HCT116 (cell line): ENCODE data around the gene LEKR1. TPM values are rescaled to one million over a fixed set of nuclear protein-coding genes. Genes with fewer than 3 reads are reported as not detected.

Source experiments
- ATAC-seq: fragments of 200-7000 bp; cut with Tn5 transposase; 2 replicates; pipeline ENCODE4 v1.9.1; 2020; ENCODE audit warnings: mild to moderate bottlenecking, moderate library complexity
- BruUV-seq: library from RNA; stranded (reverse); fragments of 400-500 nt; replicated peaks from 2 replicates; lab custom pipeline; 2021; lab: Mats Ljungman, UMichigan
- CTCF ChIA-PET: fragments of 300-600 bp; sonication (Branson Sonifier 250); formaldehyde crosslinking; loops from one replicate; lab custom pipeline; 2021; ENCODE audit warnings: antibody characterized with exemption; lab: Charles Lee
- POLR2A ChIA-PET: fragments of 300-600, 350-600 bp; sonication (Branson Sonifier 250); formaldehyde crosslinking; loops from one replicate; lab custom pipeline; 2021; ENCODE audit warnings: antibody characterized with exemption; lab: Charles Lee
- RAD21 ChIA-PET, 2 experiments: fragments of 300-600 bp; sonication (Branson Sonifier 250); formaldehyde crosslinking; loops; one replicate each; lab custom pipeline; 2023; ENCODE audit warnings: low total read pairs in 2 of 2; ENCODE audit not compliant: uncharacterized antibody in 2 of 2, unreplicated experiment in 2 of 2, low non-redundant PET in 1 of 2; lab: Charles Lee
- DNase-seq: peaks from one replicate; pipeline ENCODE4 v3.0.0-alpha.2; 2010; ENCODE audit warnings: low read depth, low spot score
- H2AFZ ChIP-seq: fragments of 200-600 bp; shearing (Covaris generic), sonication (generic); 2 replicates; pipeline ENCODE4 v1.6.1; 2017; ENCODE audit warnings: low read depth, mixed run types, mixed read lengths, antibody characterized with exemption, low read length; ENCODE audit not compliant: poor library complexity, severe bottlenecking
- H3K27ac ChIP-seq: 2 replicates; pipeline ENCODE4 v1.5.1; 2012; ENCODE audit warnings: low read depth, low read length
- H3K27me3 ChIP-seq: fragments of 200-600 bp; sonication (generic); 2 replicates; pipeline ENCODE4 v1.6.1; 2016; ENCODE audit warnings: mixed run types, low read length, mixed read lengths; ENCODE audit not compliant: insufficient read depth
- H3K36me3 ChIP-seq, 2 experiments: fragments of 200-500 bp in 1 of 2; fragments of 200-600 bp in 1 of 2; sonication (Bioruptor generic) in 1 of 2; sonication (generic) in 1 of 2; 2 replicates each; pipeline versions ENCODE4 v1.5.1 to v1.6.1; 2014 to 2016; ENCODE audit warnings: low read length in 2 of 2, inconsistent platforms in 1 of 2, mixed read lengths in 1 of 2, mixed run types in 1 of 2; ENCODE audit not compliant: insufficient read depth in 2 of 2, control insufficient read depth in 1 of 2
- H3K4me1 ChIP-seq, 2 experiments: fragments of 200-600 bp in 1 of 2; sonication (generic) in 1 of 2; 2 replicates each; pipeline versions ENCODE4 v1.5.1 to v1.6.1; 2012 to 2017; ENCODE audit warnings: low read length in 2 of 2, inconsistent platforms in 1 of 2, mild to moderate bottlenecking in 1 of 2, mixed read lengths in 1 of 2, mixed run types in 1 of 2, moderate library complexity in 1 of 2; ENCODE audit not compliant: insufficient read depth in 2 of 2, control insufficient read depth in 1 of 2
- H3K4me2 ChIP-seq: fragments of 200-600 bp; sonication (generic); 2 replicates; pipeline ENCODE4 v1.6.1; 2017; ENCODE audit warnings: mixed run types, low read length, mixed read lengths
- H3K4me3 ChIP-seq, 2 experiments: fragments of 200-600 bp in 1 of 2; sonication (generic) in 1 of 2; replicated peaks in 1 of 2; 2 replicates each; pipeline ENCODE4 v1.5.1; 2011 to 2016; ENCODE audit warnings: low read length in 2 of 2, control low read depth in 1 of 2, low read depth in 1 of 2, mild to moderate bottlenecking in 1 of 2, mixed read lengths in 1 of 2, mixed run types in 1 of 2
- H3K79me2 ChIP-seq: fragments of 200-600 bp; sonication (generic); 2 replicates; pipeline ENCODE4 v1.6.1; 2017; ENCODE audit warnings: mild to moderate bottlenecking, mixed run types, low read length, moderate library complexity, mixed read lengths; ENCODE audit not compliant: insufficient read depth
- H3K9ac ChIP-seq: fragments of 200-600 bp; sonication (generic); 2 replicates; pipeline ENCODE4 v1.6.1; 2016; ENCODE audit warnings: low read length, mixed read lengths
- H3K9me2 ChIP-seq: fragments of 200-600 bp; sonication (generic), shearing (Covaris generic); 2 replicates; pipeline ENCODE4 v1.6.1; 2017; ENCODE audit warnings: mixed run types, mild to moderate bottlenecking, moderate library complexity; ENCODE audit not compliant: insufficient read depth
- H3K9me3 ChIP-seq, 2 experiments: fragments of 200-500 bp in 1 of 2; fragments of 200-600 bp in 1 of 2; sonication (Bioruptor generic) in 1 of 2; sonication (generic) in 1 of 2; 2 replicates each; pipeline ENCODE4 v1.6.1; 2014 to 2017; ENCODE audit warnings: low read length in 2 of 2, mixed read lengths in 2 of 2, inconsistent platforms in 1 of 2, low read depth in 1 of 2, mild to moderate bottlenecking in 1 of 2, mixed run types in 1 of 2, moderate library complexity in 1 of 2; ENCODE audit not compliant: control insufficient read depth in 1 of 2, insufficient read depth in 1 of 2
- H4K20me1 ChIP-seq: fragments of 200-600 bp; sonication (generic), shearing (Covaris generic); 2 replicates; pipeline ENCODE4 v1.6.1; 2017; ENCODE audit warnings: mixed run types, mild to moderate bottlenecking, moderate library complexity; ENCODE audit not compliant: insufficient read depth
- EZH2phosphoT487 ChIP-seq: fragments of 200-600 bp; IDR thresholded peaks from 2 replicates; pipeline ENCODE4 v1.6.1; 2018; ENCODE audit warnings: antibody characterized with exemption, borderline replicate concordance
- POLR2AphosphoS5 ChIP-seq: IDR thresholded peaks from 2 replicates; pipeline ENCODE4 v1.6.1; 2011; ENCODE audit warnings: mild to moderate bottlenecking, low read depth, low read length, moderate library complexity
- intact Hi-C: fragments of 100-400 bp; cut with micrococcal nuclease; formaldehyde crosslinking; loops from 2 replicates; pipeline ENCODE4 v1.10.0; 2022
- total RNA-seq: library from RNA; stranded (reverse); gene quantifications from one replicate; pipeline ENCODE4 v1.2.1, GENCODE V29; 2021; ENCODE audit not compliant: unreplicated experiment
- TF ChIP-seq, protein P1 (sequence below): IDR thresholded peaks from 2 replicates; pipeline ENCODE4 v1.6.1; 2012; ENCODE audit warnings: low read depth

Gene LEKR1
- total RNA-seq, 1 experiment from 2014 or later, result 2.1 TPM

DNA sequence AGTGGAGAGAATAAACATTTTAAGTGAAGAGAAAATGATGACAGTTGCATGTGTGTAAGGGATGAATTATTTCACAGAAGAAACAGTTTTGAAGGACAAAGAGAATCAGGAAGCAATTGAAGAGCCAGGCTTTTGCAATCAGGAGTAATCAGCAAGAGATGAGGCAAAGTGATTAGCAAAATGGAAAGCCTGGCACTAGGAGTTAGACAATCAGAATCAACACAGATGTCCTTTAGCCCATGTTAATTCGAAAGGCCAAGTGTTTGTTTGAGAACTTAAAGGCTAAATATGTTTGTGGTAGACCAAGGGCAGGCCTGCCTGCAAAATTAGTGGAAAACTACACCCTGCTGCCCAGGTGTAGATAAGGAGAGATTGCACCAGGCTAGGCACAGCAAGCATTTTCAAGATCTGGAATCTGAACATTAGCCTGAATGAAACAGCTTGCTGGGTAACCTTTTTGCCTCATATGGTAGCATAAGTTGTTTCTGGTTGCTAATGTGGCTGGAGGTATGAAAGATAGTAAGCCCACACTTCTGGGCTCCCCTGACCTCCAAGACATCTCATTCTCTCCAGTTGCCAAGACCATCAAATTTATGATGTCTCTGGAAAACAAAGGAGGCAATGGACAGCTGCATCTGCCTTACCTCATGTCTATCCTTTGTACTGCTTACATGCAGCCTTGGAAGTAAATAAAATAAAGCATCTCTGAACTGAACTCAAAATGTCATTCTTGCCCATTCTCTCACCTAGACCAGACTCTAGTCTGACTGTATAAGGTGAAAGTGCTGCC is 22.0 kb upstream of the LEKR1 start:
- no peak overlapping the region for H3K27ac ChIP-seq
- TF ChIP-seq EZH2phosphoT487 (no peak), POLR2AphosphoS5 (no peak)
- TF ChIP-seq, protein P1, sequence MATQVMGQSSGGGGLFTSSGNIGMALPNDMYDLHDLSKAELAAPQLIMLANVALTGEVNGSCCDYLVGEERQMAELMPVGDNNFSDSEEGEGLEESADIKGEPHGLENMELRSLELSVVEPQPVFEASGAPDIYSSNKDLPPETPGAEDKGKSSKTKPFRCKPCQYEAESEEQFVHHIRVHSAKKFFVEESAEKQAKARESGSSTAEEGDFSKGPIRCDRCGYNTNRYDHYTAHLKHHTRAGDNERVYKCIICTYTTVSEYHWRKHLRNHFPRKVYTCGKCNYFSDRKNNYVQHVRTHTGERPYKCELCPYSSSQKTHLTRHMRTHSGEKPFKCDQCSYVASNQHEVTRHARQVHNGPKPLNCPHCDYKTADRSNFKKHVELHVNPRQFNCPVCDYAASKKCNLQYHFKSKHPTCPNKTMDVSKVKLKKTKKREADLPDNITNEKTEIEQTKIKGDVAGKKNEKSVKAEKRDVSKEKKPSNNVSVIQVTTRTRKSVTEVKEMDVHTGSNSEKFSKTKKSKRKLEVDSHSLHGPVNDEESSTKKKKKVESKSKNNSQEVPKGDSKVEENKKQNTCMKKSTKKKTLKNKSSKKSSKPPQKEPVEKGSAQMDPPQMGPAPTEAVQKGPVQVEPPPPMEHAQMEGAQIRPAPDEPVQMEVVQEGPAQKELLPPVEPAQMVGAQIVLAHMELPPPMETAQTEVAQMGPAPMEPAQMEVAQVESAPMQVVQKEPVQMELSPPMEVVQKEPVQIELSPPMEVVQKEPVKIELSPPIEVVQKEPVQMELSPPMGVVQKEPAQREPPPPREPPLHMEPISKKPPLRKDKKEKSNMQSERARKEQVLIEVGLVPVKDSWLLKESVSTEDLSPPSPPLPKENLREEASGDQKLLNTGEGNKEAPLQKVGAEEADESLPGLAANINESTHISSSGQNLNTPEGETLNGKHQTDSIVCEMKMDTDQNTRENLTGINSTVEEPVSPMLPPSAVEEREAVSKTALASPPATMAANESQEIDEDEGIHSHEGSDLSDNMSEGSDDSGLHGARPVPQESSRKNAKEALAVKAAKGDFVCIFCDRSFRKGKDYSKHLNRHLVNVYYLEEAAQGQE, result no peak
- H3K79me2 ChIP-seq, result peaks cover 20% of the 10 kb centered on the region
- CTCF ChIA-PET, result no interaction called here
- POLR2A ChIA-PET, result no interaction called here
- H3K4me2 ChIP-seq, result no peak overlapping the region
- RAD21 ChIA-PET, result no interaction called here
- no peaks in the 10 kb centered on the region for H3K4me1 ChIP-seq
- no peak overlapping the region for H3K4me3 ChIP-seq
- no peak overlapping the region for H2AFZ ChIP-seq
- H4K20me1 ChIP-seq, result no peaks in the 10 kb centered on the region
- no peaks in the 10 kb centered on the region for H3K27me3 ChIP-seq
- DNase-seq (no peak), ATAC-seq (no peak)
- intact Hi-C loops, result no loop called here
- peaks cover 0 to 6% of the 10 kb centered on the region in 2 experiments; a peak in 2 of 4 replicates for H3K36me3 ChIP-seq
- no TSS peak for BruUV-seq
- H3K9me3 ChIP-seq, result peaks cover 0 to 7% of the 10 kb centered on the region in 2 experiments; a peak in 1 of 4 replicates
- H3K9me2 ChIP-seq, result no peaks in the 10 kb centered on the region
- H3K9ac ChIP-seq, result no peak overlapping the region
